Activated effector memory CD4-positive, alpha-beta T cell treated with anti-CD3 and anti-CD28 coated beads, Interleukin-2, amount 50 U/mL, for 16 hours (primary cell): ENCODE results near the gene SLC39A7.
A peak's percentile ranks its signal among the peaks of the same experiment; 100 is the strongest.

Experiments used
- DNase-seq: peaks from one replicate; pipeline ENCODE4 v3.0.0-alpha.2; 2020

The SLC39A7 gene

GRCh38 chr6:33206027-33206863 is 5.6 kb downstream of the SLC39A7 start:
- DNase-seq = peak; percentile 51

DNA sequence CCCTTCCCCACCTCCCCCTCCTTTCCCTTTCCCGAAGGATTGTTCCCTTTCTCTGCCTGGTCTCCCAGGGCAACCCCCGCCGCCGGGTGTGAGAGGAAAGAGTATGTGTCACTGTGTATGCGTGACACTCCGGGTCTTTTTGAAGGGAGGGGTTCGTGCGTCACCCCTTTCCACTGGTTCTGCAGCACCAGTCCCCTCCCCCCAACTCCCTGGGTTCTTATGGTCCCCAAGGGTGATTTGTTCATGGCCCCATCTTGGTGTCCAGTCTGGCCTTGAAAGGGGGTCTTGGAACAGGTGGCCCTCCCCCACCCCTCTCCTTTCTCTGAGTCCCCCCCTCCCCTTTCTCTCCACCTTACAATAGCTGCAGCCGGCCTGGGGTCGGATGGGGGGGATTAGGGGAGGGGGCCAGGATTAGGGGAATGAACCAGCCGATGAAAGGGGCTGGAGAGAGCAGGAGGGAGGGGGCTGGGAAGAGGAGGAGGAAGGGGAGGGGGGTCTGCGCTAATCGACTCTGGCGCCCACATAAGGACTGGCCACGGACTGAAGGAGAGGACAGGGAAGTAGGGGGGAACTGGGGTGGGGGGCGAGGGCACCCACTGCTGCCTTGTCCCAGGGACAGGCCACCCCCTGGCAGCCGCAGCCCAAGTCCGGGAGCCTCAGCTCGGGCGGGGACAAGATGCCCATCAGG is 6.3 kb downstream of the SLC39A7 start:
- DNase-seq = peak; percentile 61

DNA sequence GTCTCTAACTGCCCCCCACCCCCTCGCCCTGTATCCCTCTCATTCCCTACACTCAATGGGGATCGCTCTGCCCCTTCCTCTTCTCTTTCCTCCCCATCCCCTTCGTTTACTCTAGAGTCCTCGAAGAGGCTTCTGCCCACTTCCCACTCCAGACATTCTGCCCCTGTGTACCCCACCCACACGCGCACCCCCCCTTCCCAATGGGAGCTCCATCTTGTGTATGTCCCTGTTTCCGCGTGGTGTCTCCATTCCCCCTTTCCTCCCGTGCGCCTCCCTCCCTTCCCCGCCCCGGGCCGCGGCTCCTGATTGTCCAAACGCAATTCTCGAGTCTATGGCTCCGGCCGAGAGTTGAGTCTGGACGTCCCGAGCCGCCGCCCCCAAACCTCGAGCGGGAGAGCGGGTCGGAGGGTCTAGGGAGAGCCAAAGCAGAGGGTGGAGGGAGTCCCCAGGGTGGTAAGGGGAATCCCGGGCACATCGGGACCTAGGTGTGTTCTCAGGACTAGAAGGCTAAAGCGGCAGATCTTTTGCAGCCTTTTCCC is 7.0 kb downstream of the SLC39A7 start:
- DNase-seq = no peak

DNA sequence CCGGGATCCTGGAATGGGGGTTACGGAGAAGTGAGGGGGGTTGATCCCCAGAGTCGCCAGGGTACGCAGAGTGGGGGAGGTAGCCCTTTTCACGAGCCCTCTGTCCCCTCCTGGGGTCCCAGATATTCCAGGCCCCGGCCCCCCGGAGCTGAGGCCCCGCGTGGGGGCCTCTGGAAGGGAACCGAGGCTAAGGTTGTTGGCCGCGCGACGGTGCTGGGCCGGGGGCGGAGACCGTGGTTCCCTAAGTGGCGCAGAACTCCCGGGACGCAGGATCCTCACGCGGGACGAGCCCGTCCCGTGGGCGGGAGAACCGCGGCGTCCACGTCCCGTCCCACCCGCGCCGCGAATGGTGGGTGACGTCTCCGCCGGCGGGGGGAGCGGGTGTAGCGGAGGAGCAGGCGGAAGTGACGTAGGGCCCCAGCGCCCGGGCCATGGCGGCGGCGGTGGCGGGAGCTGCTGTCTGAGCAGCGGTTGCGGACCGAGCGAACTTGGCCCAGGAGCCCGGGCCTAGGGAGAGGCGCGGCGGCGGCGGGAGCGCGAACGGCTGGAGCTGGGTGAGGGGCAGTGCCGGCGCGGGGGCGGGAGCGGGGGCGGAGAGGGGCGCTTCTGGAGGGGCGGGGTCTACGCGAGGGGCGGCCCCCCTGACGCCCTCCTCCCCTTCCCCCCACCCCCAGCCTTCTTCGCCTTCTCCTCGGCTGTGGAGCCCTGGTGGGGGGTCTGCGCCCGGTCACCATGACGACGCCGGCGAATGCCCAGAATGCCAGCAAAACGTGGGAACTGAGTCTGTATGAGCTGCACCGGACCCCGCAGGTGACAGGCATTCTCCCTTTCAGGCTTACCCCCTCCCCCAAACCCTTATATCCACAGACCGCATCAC is 7.7 kb downstream of the SLC39A7 start, which contains the start of gene RING1:
Gene RING1, plus strand, starts transcription at position 410 of the 877 bp plus-strand sequence. Its CDS starts 323 bp downstream, at position 733.
- peak; percentile 95 for DNase-seq

GRCh38 chr6:33209856-33210255 is 9.2 kb downstream of the SLC39A7 start:
- peak; percentile 41 for DNase-seq

- peak; percentile 34 for DNase-seq
These were observed 10.5 kb downstream of the SLC39A7 start for GRCh38 chr6:33211136-33211535.

DNA sequence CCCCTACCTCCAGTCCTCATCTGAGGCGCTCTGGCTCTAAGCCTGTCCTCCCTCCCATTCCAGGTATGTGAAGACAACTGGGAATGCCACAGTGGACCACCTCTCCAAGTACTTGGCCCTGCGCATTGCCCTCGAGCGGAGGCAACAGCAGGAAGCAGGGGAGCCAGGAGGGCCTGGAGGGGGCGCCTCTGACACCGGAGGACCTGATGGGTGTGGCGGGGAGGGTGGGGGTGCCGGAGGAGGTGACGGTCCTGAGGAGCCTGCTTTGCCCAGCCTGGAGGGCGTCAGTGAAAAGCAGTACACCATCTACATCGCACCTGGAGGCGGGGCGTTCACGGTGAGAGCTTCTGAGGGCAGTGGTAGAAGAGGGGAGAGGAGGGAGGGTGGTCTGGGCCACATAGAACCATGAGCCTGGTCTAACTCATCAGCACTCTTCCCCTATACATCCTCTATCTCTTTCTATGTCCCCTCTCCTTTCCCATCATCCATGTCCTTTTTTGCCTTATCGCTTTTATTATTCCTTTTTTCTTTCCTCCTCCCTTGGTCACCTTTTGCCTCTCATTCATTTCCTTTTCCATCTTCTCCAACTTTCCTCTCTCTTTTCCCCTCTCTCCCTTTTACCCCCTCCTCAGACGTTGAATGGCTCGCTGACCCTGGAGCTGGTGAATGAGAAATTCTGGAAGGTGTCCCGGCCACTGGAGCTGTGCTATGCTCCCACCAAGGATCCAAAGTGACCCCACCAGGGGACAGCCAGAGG is 11.2 kb downstream of the SLC39A7 start:
- DNase-seq = peak; percentile 49

- DNase-seq = no peak
These were observed 12.1 kb downstream of the SLC39A7 start for GRCh38 chr6:33212857-33213165.

- peak; percentile 66 for DNase-seq
These were observed 12.7 kb downstream of the SLC39A7 start for GRCh38 chr6:33213166-33213988.

- no peak for DNase-seq
These were observed 13.3 kb downstream of the SLC39A7 start for GRCh38 chr6:33213989-33214335.

DNA sequence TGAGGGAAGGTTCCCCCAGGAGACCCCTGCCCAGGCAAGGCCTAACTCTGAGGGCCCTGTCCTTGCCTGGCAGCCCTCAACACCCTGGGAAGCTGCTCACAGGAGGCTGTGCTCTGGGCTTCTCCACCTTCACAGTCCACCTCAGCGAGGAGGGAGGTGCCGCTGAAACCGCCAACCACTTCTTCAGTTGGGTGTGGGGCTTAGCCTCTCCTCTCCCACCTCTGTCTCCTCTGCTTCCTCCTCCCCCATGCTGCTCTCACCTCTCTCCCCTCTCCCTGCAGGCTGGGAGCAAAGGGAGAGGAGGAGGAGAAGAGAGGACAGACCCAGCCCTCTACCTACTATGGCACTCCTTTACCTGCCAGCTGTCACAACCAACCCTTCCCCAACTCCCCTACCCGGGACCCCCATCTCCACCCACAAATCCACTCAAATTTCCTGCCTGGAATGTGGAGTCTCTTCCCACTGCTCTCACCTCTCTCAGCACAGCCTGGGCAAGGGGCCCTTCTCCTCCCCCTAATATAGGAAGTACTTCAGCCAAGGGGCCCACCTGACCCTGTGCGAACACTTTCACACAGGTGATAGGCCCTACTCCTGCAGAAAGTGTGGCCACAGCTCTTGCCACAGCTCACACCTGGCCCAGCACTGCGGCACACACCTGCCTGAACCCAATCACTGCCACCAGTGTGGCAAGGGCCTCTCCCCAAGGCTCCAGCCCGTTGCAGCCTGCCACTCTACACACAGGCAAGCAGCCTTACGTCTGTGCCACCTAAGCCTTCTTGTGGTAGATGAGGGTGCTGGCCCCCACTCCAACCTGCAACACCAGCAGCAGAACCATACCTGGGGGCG is 14.8 kb downstream of the SLC39A7 start:
- DNase-seq = peak; percentile 60

- peak; percentile 42 for DNase-seq
These were observed 15.5 kb downstream of the SLC39A7 start for GRCh38 chr6:33216117-33216649.

DNA sequence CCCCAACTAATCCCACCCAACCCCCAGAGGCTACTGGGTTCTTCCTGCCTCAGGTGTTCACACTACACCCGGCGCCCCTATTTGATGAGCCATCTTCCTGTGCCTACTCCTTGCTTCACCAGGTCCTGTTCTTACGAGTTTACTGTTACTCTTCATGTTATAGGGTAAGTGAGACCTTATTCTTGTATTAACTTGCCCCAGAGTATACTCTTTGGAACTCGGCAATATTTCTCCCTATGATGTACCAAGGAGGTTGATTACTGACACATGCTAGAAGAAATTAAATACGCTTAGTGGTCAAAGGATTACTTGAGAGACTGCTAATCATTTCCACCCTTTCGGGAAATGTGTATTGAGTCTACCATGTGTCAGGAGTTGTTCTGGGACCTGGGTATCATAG is 16.6 kb downstream of the SLC39A7 start:
- DNase-seq = peak; percentile 31

- peak; percentile 48 for DNase-seq
These were observed 17.0 kb downstream of the SLC39A7 start for GRCh38 chr6:33217681-33218080.

- peak; percentile 2 for DNase-seq
These were observed 25.9 kb downstream of the SLC39A7 start for GRCh38 chr6:33226503-33227120.

- no peak for DNase-seq
These were observed 34.6 kb downstream of the SLC39A7 start for GRCh38 chr6:33235221-33235634.

DNA sequence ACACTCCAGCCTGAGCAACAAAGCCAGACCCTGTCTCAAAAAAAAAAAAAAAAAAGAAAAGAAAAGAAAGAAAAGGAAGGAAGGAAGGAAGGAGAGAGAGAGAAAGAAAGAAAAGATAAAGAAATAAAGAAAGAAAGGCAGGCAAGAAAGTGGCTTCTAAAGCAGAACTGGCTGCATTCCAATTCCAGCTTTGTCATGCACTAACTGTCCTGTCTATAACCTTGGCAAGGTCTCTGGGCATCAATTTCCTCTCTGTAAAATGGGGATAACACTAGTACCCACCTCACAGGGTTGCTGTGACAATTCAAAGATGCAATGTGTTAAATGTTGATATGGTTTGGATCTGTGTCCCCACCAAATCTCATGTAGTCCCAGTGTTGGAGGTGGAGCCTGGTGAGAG is 35.7 kb downstream of the SLC39A7 start:
- DNase-seq = no peak

GRCh38 chr6:33236852-33237251 is 36.2 kb downstream of the SLC39A7 start:
- DNase-seq = no peak

- DNase-seq = no peak
These were observed 37.1 kb downstream of the SLC39A7 start for GRCh38 chr6:33237741-33238140.

DNA sequence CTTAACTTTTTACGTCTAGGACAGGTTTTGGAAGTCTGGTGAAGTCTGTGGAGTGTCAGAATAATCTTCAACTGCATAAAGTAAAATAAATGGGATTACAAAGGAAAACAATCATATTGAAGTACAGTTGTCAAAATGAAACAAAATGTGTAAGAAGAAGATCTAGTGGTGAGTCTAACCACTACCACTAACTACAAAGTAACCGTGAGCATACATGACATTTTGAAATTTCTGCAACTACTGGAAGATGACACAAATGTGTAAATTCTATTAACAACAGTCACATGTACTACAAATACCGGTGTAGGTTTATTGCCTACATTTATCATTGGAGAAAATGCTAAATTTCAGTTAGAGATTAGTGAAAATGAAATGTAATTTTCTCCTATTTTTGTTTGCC is 41.3 kb downstream of the SLC39A7 start:
- DNase-seq = no peak
